NCI-H2171 (cell line): ENCODE results near the gene OR6B1.
"Not testable (repeated sequence)": the region's sequence is repeated elsewhere in the genome, so short reads cannot be mapped to it uniquely, and the experiment has no call there.

Source experiments
- DNase-seq: peaks from one replicate; lab custom pipeline; 2025; lab: John Stamatoyannopoulos, UW

OR6B1 gene

DNA sequence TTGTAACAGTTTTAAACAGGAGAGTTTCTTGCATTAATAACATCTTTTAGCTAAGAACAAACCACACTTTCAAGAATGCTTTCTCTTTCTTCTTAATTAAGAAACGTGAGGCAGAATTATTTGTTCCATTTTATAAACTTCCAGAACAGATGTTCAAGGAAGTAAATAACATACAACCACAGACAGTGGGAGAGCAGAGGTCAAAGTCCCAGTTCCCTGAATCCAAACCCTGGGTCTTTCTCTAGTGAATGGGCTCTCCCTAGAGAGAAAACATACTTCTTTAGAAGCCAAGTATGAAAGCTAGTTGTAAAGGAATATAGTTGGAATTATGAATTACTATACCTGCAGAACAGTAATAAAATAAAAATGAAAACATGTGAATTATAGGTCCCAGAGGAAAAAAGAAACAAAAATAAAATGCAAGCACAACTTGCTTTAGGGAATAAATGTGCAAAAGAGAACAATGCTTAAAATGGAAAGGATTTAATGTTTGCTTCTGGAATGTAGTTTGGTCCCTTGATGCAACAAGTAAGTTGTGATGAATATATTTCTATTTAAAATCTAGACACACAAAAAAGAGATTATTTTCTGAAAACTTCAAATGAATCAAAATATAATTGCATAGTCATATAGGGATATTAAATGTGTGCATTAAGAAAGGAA, 6.0 kb downstream of the OR6B1 start:
- no peak for DNase-seq

- no peak for DNase-seq
Observed at GRCh38 chr7:144006692-144007042, 6.5 kb downstream of the OR6B1 start.

DNA sequence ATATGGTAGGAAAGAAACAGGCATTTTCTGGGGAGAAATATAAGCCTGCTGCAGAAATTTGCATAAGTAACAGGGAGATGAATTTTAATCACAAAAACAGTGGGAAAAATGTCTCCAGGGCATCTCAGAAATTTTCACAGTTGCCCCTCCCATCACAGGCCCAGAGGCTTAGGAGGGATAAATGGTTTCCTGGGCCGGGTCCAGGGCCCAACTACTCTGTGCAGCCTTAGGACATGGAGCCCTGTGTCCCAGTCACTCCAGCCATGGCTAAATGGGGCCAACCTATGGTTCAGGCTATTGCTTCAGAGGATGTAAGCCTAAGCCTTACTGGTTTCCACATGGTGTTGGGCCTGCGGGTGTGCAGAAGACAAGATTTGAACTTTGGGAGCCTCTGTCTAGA, 9.2 kb downstream of the OR6B1 start:
- no peak for DNase-seq

- DNase-seq = not testable (repeated sequence)
Observed at GRCh38 chr7:144010061-144010460, 9.9 kb downstream of the OR6B1 start.

- DNase-seq = not testable (repeated sequence)
Observed at GRCh38 chr7:144010821-144011220, 10.7 kb downstream of the OR6B1 start.

DNA sequence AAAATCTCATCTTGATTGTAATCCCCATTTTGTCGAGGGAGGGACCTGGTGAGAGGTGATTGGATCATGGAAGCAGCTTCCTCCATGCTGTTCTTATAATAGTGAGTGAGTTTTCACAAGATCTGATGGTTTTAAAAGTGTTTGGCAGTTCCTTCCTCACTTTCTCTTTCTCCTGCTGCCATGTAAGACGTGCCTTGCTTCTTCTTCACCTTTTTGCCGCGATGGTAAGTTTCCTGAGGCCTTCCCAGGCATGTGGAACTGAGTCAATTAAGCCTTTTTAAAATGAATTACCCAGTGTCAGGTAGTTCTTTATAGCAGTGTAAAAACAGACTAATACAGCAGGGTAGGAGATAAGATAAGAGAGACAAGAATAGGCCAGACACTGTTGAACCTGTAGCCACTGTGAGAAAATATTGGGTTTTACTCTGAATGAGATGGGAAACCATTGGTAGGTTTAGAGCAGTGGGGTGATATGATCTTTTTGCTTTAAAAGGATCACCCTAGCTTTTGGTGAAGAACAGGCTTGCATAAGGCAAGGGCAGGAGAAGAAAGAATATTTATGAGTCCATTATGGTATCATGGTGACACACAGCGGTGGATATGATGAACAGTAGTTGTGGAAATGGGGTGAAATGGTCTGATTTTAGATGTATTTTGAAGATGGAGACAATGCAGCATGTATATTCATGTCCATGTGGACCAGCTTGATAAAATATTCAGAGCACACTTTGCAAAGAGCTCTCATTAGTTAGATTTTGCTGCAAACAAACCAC, 11.5 kb downstream of the OR6B1 start:
- DNase-seq = no peak

DNA sequence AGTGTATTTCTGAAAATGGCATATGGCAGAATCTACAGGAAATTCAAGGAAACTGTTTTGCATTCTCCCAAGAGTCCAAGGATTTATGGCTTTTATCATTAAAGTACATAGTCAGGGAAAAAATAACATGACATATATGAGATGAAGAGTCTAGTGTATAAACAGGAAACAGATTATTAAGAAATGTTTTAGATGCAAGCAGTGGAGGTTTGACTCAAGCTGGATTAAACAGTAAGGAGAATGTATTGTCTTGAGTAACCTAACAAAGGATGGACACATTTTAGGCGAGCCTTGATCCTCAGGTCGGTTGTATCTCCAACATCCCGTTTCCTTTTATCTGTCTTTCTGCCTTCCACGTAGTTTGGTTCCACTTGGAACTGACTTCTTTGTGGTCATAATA, 17.9 kb downstream of the OR6B1 start:
- no peak for DNase-seq

GRCh38 chr7:144019457-144019856, 19.3 kb downstream of the OR6B1 start:
- no peak for DNase-seq

DNA sequence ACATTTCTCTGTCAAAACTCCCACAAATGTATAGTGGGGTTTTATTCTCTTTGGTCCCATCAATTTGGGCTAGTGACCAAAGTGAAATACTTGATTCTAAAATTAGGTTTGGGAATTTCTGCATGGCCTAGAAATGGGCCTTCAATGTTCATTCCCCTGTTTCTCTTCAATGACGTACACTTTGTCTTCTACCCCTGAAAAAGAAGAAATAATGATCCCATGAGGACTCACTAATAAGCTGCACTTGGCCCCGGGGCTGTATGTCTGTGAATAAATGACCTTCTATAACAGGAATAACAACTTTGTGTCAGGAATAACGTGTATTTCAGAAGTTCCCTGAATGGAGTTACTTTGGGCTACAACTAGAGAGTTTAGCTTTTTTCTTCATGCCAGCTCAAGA, 20.2 kb downstream of the OR6B1 start:
- DNase-seq = no peak

DNA sequence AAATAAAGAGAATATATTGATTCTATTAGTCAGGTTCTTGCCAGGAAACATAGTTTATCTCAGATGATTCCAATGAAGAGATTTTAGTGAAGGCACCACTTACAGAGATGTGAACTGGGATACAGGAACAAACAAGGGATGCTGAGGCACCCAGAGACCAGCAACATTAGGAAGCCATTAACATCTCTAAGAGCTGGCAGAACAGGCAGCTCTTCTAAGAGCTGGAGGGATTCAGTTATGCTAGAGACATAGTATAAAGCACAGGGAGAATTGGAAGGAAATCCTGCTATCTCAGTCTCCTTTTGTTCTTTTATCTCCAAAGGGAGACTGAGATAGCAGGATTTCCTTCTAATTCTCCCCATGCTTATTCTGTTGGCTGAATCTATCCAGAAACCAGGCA, 22.0 kb downstream of the OR6B1 start:
- DNase-seq = no peak

DNA sequence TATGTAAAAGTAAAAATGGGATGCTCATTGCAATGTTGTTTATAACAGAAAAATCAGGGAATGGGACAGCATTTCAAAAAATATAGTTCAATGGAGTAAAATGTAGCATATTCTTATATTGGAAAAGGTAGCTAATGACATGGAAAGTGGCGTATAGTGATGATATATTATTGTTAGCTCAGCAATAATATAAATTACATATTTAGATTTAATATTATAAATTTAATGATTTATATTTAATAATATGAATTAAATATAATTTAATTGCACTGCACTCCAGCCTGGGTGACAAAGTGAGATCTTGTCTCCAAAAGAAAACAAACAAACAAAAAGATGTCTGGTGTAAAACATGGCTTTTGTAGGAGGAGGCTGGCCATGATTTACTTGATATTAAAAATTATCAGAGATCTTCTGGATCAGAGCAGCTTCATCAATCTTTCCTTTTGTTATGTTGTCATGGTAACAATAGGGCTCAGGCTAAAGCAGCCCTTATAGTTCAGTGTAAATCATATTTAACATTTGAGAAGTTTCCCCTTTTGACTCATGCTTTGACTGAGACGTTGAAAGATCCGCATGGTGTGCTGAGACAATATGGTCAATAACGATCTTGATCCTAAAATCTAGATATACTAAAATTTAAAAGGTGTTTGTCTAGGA, 23.2 kb downstream of the OR6B1 start:
- no peak for DNase-seq

- DNase-seq = no peak
Observed at GRCh38 chr7:144024213-144024612, 24.1 kb downstream of the OR6B1 start.

GRCh38 chr7:144026203-144026883, 26.2 kb downstream of the OR6B1 start:
- DNase-seq = no peak

- DNase-seq = no peak
Observed at GRCh38 chr7:144027070-144027469, 26.9 kb downstream of the OR6B1 start.

DNA sequence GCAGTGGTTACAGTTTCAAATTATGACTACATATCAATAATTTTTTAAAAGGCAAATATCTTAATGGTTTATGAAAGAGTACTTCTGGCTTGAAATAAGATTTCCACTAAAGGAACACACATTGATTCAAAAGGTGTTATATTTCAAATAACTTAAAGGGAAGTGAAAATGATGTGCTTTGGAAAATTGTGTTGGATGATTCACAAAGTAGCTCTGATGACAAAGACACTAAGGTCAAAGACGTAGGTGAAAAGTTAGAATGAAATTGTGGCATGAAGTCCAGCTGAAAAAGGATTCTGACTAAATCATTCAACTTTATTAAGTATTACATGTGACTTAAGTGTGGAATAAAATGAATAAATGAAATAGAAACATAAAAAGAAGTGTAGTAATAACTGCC, 27.9 kb downstream of the OR6B1 start:
- no peak for DNase-seq

DNA sequence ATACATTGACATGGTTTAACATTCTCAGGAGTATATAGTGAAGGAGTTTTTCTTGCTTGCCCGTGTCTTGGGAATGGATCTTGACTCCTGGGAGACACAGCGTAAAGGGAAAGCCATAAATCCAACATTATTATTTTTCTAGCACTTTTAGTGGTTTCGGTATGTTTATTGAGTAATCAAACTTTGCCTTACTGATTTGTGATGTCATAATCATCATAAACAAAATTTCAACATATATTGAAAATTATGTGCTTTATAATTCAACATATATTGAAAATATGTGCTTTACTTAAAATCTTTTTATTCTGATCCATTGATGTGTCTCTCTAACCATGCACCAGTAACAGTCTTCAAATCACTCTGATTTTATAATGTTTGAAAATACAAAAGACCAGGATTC, 28.4 kb downstream of the OR6B1 start:
- no peak for DNase-seq

DNA sequence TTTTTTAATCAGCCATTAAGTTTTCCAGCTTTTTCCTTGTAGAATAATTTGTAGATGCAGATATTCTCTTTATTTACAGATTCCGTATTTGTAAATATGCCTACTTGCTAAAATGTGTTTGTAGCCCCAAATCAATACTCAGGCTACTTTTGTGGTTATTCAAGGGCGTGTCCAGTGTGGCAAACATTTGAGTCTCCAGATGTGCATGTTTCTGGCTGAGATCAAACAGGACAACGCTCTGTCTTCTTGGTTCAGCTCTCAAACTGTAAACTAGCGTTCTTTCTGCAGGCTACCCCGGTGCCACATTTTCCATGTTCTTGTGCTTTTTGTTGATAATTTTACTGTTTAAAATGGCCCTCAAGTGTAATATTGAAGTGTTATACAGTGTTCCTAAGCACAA, 32.4 kb downstream of the OR6B1 start:
- no peak for DNase-seq

GRCh38 chr7:144032985-144033709, 33.0 kb downstream of the OR6B1 start:
- no peak for DNase-seq

GRCh38 chr7:144035385-144035784, 35.3 kb downstream of the OR6B1 start:
- DNase-seq = no peak

- DNase-seq = no peak
Observed at GRCh38 chr7:144036302-144036885, 36.3 kb downstream of the OR6B1 start.

GRCh38 chr7:144037414-144038035, 37.4 kb downstream of the OR6B1 start:
- no peak for DNase-seq
